AG09319 (cell line): ENCODE measurements around the gene JKAMP.
A peak's percentile ranks its signal among the peaks of the same experiment; 100 is the strongest.

Experiments used
- DNase-seq: peaks from one replicate; pipeline ENCODE4 v3.0.0-alpha.2; 2010; ENCODE audit warnings: low read depth; ENCODE audit errors: extremely low read depth
- TF ChIP-seq, protein P1 (sequence below): IDR thresholded peaks from 2 replicates; pipeline ENCODE4 v1.5.1; 2011; ENCODE audit warnings: low read depth, mild to moderate bottlenecking, inconsistent platforms, low read length, moderate library complexity

The JKAMP gene

DNA sequence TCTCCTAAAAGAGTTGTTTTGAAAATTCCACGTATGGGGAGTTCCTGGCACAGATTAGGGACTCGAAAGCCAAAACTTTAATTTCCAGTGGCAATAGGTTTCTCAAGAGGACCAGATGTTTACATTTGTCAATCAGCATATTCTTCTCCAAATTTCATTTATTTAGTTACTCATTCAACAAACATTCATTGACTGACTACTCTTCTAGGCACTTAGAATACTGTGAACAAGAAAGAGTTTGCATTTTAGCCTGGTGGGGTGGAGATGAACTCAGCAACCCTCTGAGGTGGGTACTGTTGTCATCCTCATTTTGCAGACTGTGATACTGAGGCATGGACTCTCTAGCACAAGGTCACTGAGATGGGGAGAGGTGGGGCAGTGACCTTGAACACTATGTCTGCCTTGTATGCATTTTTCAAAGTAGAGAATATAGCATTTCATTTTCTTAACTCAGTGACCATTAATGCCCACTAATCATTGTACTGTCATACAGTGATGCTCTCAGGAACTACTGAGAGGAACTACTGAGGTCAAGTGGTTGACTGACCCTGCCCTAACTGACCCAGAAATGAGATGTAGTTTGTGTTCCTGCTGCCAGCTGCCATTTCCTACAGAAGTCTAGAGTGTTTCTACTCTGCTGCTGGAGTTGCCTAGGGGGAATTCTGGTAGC lies 2.3 kb upstream of the JKAMP start:
- DNase-seq, result peak; percentile 64
- TF ChIP-seq, protein P1, sequence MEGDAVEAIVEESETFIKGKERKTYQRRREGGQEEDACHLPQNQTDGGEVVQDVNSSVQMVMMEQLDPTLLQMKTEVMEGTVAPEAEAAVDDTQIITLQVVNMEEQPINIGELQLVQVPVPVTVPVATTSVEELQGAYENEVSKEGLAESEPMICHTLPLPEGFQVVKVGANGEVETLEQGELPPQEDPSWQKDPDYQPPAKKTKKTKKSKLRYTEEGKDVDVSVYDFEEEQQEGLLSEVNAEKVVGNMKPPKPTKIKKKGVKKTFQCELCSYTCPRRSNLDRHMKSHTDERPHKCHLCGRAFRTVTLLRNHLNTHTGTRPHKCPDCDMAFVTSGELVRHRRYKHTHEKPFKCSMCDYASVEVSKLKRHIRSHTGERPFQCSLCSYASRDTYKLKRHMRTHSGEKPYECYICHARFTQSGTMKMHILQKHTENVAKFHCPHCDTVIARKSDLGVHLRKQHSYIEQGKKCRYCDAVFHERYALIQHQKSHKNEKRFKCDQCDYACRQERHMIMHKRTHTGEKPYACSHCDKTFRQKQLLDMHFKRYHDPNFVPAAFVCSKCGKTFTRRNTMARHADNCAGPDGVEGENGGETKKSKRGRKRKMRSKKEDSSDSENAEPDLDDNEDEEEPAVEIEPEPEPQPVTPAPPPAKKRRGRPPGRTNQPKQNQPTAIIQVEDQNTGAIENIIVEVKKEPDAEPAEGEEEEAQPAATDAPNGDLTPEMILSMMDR, result no peak

DNA sequence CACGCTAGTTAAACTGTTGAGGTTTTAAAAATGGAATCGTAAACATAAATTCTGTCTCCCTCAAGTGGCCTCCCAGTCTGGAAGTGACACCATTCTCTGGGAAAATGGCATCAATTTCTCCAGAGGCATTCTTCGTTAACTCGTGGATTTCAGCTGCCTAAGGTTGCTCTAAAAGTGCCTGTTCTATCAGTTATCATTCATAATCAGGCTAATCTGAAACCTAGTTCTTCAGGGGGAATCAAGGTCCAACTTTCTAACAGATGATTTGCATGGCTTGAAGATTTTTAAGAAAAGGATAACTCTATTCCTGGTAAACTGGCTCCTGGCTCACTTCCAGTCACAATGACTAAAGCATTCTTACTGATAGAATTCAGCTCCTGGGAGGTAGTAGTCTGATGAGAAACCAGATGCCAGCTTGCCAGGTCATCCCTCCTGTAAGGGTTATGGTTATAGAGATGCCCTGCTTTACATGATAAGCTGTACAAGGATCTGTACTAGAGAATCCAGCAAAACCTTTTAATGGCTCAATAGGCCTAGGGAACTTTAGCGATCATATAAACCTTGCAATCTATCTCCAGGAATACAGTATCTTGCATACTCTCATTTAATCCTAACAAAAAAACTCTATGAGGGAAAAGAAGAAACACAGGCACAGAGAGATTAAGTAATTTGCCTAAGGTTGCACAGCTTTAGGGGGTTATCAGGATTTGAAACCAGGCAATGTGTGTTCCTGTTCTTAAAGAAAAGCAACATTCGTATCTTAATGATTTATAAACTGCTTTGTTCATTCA lies 1.6 kb upstream of the JKAMP start:
- TF ChIP-seq, protein P1, result no peak; the same call in 1 of the 2 replicates
- peak; percentile 70 for DNase-seq

DNA sequence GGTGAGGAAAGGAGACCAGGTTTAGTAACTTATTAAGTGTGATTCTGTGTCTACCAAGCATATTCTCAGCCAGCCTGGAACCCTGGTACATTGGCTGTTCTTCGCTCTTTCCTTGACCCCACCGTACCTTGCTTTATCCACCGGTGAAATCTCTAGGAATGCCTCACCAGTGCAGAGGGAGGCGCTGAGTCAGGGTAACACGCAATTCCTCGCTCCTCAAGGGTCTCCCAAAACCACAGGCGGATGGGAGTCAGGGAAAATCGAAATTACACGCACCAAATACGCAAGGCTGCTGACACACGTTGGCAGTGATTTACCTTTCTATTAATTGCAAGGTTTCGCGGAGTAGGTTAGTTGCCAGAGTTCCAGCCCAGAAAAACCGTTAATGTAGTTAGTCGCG lies 954 bp upstream of the JKAMP start:
- TF ChIP-seq, protein P1, result no peak
- no peak for DNase-seq

DNA sequence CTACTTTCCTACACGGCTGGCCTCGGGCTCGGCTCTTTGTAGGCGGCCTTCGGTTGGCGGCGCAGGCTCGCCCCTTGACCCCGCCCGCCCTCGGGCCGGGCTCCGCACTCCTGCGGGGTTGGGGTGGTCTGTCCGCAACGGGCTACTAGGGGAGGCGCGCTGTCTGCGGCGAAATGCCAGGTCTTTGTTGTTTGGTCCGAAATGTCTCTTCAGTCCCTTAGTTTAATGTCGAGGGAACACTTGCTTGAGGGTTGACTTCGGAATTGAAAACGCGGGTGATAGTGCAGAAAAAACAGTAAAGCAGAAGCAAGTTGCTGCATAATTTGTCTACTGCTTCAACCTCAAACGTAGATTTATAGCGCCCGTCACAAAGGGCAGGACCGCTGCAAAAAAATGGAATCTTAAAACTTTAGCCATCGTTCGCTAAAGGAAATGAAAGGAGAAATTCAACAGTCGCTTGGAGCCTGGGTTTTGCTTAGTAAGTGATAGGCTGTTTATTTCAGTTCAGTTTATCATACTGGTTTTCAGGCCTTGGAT lies 390 bp downstream of the JKAMP start:
- DNase-seq, result no peak
- TF ChIP-seq, protein P1, result no peak

DNA sequence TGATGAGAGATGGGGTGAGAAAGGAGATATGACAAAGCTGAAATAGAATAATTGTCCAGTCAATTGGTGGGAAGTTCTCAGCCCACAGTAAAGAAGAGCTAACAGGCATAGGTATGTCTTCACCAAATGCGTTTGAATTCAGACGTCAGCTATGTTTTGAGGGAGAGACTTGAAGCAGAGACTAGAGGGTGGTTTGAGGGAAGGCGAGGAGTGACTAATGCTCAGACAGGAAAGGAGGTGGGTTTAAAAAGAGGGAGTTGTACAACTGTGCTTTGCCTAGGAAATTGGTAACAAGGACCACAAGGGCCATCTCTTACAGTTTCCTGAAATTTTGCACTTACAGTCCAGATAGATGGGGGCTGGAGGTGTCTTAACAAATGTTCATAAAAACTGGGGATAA lies 6.4 kb downstream of the JKAMP start:
- DNase-seq, result no peak
- TF ChIP-seq, protein P1, result no peak

DNA sequence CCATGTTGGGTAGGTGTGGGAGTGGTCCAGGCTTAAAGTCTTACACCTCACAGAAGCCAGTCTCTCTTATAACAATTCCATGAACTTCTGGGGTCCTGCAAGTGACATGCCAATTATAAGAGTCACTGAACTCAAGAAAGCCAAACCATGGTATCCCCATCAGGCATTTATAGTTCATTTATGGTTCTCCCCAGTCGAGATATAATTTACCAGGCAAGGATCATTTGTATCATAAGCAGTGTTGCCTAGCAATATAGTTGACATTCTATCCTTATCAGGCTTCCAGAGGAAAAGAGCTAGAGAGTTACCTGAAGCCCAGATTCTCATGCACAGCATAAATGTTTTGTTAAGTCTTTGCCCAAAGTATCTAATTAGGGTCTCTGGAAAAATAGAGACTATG lies 8.1 kb downstream of the JKAMP start:
- no peak for DNase-seq
- TF ChIP-seq, protein P1, result no peak

DNA sequence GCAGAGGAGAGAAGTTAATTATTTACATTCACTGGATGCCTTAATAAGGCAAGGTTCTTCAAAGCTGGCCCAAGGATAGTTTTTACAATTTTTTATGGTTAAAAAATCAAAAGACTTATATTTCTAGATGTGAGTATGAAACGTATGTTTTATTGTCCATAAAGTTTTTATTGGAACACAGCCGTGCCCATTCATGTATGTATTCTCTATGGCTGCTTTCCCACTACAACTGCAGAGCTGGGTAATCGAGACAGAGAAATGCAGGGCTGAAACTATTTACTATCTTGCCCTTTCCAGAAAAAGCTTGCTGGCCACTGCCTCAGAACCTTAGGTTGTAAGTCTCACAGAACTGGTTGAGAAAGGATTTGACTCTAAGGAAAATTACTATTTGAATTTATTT lies 16.4 kb downstream of the JKAMP start:
- DNase-seq, result no peak
- TF ChIP-seq, protein P1, result no peak
